Lower leg skin (tissue), 3 donors: ENCODE measurements around the gene ASB16.

Source experiments
- POLR2A ChIP-seq, 2 donors: fragments of 450-650 bp; IDR thresholded peaks; one replicate each; pipeline ENCODE4 v1.6.1; 2016 to 2017; ENCODE audit warnings: antibody characterized with exemption in 2 of 2, mild to moderate bottlenecking in 1 of 2, moderate library complexity in 1 of 2
- TF ChIP-seq, protein P1 (sequence below), 3 donors: fragments of 450-650 bp; IDR thresholded peaks; one replicate each; pipeline ENCODE4 v1.5.1; 2016; ENCODE audit warnings: antibody characterized with exemption in 3 of 3, mild to moderate bottlenecking in 3 of 3, moderate library complexity in 2 of 3

DNA sequence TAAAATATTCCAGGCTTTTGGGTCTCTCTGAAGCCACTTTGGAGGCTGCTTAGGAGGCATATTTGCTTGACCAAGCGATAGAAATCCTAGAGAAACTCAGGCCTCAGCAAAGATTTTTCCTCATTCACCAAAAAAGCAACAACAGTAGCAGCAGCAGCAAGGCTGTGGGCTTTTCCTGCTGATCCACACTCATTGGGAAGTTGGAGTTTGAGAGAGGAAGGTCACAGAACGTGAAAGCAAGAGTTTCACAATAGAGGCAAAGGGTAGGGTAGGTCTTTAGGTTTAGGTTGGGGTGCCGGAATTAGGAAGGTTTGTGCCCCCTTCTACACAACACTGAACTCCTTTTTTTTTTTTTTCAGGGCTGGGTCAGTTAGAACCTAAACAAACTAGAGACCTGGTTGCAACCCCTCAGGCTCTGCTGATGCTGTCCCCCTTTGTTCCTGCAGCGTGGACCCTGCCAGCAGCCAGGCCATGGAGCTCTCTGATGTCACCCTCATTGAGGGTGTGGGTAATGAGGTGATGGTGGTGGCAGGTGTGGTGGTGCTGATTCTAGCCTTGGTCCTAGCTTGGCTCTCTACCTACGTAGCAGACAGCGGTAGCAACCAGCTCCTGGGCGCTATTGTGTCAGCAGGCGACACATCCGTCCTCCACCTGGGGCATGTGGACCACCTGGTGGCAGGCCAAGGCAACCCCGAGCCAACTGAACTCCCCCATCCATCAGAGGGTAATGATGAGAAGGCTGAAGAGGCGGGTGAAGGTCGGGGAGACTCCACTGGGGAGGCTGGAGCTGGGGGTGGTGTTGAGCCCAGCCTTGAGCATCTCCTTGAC is 18.3 kb downstream of the ASB16 start:
- TF ChIP-seq POLR2A (IDR thresholded peaks at IDR 0.05): no peak
- TF ChIP-seq, protein P1, sequence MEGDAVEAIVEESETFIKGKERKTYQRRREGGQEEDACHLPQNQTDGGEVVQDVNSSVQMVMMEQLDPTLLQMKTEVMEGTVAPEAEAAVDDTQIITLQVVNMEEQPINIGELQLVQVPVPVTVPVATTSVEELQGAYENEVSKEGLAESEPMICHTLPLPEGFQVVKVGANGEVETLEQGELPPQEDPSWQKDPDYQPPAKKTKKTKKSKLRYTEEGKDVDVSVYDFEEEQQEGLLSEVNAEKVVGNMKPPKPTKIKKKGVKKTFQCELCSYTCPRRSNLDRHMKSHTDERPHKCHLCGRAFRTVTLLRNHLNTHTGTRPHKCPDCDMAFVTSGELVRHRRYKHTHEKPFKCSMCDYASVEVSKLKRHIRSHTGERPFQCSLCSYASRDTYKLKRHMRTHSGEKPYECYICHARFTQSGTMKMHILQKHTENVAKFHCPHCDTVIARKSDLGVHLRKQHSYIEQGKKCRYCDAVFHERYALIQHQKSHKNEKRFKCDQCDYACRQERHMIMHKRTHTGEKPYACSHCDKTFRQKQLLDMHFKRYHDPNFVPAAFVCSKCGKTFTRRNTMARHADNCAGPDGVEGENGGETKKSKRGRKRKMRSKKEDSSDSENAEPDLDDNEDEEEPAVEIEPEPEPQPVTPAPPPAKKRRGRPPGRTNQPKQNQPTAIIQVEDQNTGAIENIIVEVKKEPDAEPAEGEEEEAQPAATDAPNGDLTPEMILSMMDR (IDR thresholded peaks at IDR 0.05): no peak
